ENCODE data around the gene TMEM97. TPM values are rescaled to one million over a fixed set of nuclear protein-coding genes. Genes with fewer than 3 reads are reported as not detected.

The TMEM97 gene
- total RNA-seq, 2 donors from 2014 or later, result 3.2 to 3.4 TPM

DNA sequence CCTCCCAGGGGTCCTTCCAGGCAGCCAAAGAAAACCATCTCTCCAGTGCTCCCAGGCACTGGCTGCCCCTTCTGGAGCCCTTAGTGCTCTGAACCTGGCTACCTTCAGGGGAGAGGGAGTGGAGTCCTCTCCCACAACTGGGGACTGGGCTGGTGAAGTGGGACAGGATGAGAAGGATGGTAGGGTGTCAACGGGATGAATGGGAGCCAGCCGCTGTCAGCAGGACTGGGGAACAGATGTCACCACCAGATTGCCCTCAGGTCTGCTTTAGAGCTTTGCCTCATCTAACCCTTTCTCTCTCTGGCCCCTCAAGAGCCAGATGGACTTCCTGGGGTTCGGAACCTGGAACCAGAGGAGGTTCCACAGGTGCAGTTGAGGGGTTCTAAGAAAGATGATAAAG is 46.5 kb downstream of the TMEM97 start:
- H3K9me3 ChIP-seq, result no peaks in the 10 kb centered on the region
- peaks cover 36% of the 10 kb centered on the region for H3K36me3 ChIP-seq
- H3K4me1 ChIP-seq, result peaks cover 0 to 7% of the 10 kb centered on the region in 2 donors
- no peak overlapping the region for H3K4me3 ChIP-seq
- no peak for DNase-seq (ENCODE audit: low spot score)
- no peak overlapping the region for H3K27ac ChIP-seq
- H3K27me3 ChIP-seq, result no peaks in the 10 kb centered on the region
- TF ChIP-seq, protein P1, sequence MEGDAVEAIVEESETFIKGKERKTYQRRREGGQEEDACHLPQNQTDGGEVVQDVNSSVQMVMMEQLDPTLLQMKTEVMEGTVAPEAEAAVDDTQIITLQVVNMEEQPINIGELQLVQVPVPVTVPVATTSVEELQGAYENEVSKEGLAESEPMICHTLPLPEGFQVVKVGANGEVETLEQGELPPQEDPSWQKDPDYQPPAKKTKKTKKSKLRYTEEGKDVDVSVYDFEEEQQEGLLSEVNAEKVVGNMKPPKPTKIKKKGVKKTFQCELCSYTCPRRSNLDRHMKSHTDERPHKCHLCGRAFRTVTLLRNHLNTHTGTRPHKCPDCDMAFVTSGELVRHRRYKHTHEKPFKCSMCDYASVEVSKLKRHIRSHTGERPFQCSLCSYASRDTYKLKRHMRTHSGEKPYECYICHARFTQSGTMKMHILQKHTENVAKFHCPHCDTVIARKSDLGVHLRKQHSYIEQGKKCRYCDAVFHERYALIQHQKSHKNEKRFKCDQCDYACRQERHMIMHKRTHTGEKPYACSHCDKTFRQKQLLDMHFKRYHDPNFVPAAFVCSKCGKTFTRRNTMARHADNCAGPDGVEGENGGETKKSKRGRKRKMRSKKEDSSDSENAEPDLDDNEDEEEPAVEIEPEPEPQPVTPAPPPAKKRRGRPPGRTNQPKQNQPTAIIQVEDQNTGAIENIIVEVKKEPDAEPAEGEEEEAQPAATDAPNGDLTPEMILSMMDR (IDR thresholded peaks at IDR 0.05), result no peak

GRCh38 chr17:28366605-28367004 is 47.6 kb downstream of the TMEM97 start:
- no peak for DNase-seq (ENCODE audit: low spot score)
- Histone ChIP-seq H3K27ac (no peak overlapping the region), H3K27me3 (no peaks in the 10 kb centered on the region), H3K9me3 (no peaks in the 10 kb centered on the region), H3K4me3 (no peak overlapping the region), H3K36me3 (peaks cover 25% of the 10 kb centered on the region), H3K4me1 (peaks cover 0 to 16% of the 10 kb centered on the region in 2 donors)
- TF ChIP-seq, protein P1 (IDR thresholded peaks at IDR 0.05), result no peak

DNA sequence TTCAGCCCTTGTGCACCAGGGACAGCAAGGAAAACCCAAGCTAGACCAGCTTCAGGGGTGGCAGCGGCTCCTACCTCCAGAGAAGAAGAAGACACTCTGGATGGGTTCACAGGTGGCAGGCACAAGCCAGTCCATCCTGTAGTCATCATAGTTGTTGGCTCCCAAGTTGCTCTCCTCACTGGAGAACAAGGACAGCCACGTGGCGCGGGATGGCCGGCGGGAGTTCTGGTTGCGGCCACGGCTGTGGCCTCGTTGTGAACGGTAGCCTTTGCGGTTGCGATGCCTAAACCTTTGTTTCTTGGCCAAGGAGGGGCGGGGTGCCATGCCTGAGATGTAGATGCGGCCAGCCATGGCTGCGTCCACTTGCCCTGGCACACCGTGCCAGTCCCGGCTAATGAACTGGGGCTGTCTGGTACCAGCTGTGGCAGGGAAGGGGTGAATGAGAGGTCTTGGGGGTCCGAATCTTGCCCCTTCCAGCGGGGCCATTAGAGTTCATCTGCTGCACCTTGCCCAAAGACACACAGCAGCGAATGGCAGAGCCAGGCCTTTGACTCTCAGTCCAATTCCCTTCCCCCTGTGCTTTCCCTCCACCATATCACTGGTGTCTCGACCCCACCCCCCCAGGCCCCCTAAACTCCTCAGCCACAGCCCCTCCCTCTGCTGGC is 48.8 kb downstream of the TMEM97 start:
- Histone ChIP-seq H3K36me3 (peaks cover 16% of the 10 kb centered on the region), H3K4me1 (peaks cover 0 to 26% of the 10 kb centered on the region in 2 donors), H3K27ac (no peak overlapping the region), H3K27me3 (no peaks in the 10 kb centered on the region), H3K4me3 (no peak overlapping the region), H3K9me3 (no peaks in the 10 kb centered on the region)
- TF ChIP-seq, protein P1 (IDR thresholded peaks at IDR 0.05), result no peak
- no peak for DNase-seq (ENCODE audit: low spot score)

GRCh38 chr17:28368306-28368831 is 49.4 kb downstream of the TMEM97 start:
- H3K27ac ChIP-seq, result no peak overlapping the region
- TF ChIP-seq, protein P1 (IDR thresholded peaks at IDR 0.05), result no peak
- peaks cover 10% of the 10 kb centered on the region for H3K36me3 ChIP-seq
- H3K4me1 ChIP-seq, result peaks cover 0 to 32% of the 10 kb centered on the region in 2 donors
- H3K4me3 ChIP-seq, result no peak overlapping the region
- H3K9me3 ChIP-seq, result no peaks in the 10 kb centered on the region
- no peaks in the 10 kb centered on the region for H3K27me3 ChIP-seq
- no peak for DNase-seq (ENCODE audit: low spot score)

GRCh38 chr17:28368915-28369683 is 50.1 kb downstream of the TMEM97 start:
- no peak for DNase-seq (ENCODE audit: low spot score)
- TF ChIP-seq, protein P1 (IDR thresholded peaks at IDR 0.05), result no peak
- H3K9me3 ChIP-seq, result no peaks in the 10 kb centered on the region
- H3K4me3 ChIP-seq, result no peak overlapping the region
- no peaks in the 10 kb centered on the region for H3K27me3 ChIP-seq
- H3K36me3 ChIP-seq, result peaks cover 2% of the 10 kb centered on the region
- H3K4me1 ChIP-seq, result peaks cover 0 to 37% of the 10 kb centered on the region in 2 donors
- H3K27ac ChIP-seq, result no peak overlapping the region

Measured in right atrium auricular region (tissue), 2 donors.